Lower leg skin (tissue), 3 donors: ENCODE measurements around the gene GJB5.

Experiments
- CTCF ChIP-seq, 3 donors: fragments of 450-650 bp; IDR thresholded peaks; one replicate each; pipeline ENCODE4 v1.5.1; 2016; ENCODE audit warnings: antibody characterized with exemption in 3 of 3, mild to moderate bottlenecking in 3 of 3, moderate library complexity in 2 of 3
- POLR2A ChIP-seq, 2 donors: fragments of 450-650 bp; IDR thresholded peaks; one replicate each; pipeline ENCODE4 v1.6.1; 2016 to 2017; ENCODE audit warnings: antibody characterized with exemption in 2 of 2, mild to moderate bottlenecking in 1 of 2, moderate library complexity in 1 of 2

- TF ChIP-seq CTCF (IDR thresholded peaks at IDR 0.05), result no peak
- no peak for TF ChIP-seq POLR2A (IDR thresholded peaks at IDR 0.05)
These were observed 24.7 kb downstream of the GJB5 start for GRCh38 chr1:34779526-34779925.
